HepG2 (cell line): Measurements from ENCODE around the gene RAB3A.

Experiments
- ATF2 ChIP-seq: sonication (generic); formaldehyde crosslinking; IDR thresholded peaks from 2 replicates; pipeline ENCODE4 v1.4.0; 2020; ENCODE audit warnings: missing genetic modification reagents
- MTA1 ChIP-seq: sonication (generic); formaldehyde crosslinking; IDR thresholded peaks from 2 replicates; pipeline ENCODE4 v1.4.0; 2020; ENCODE audit warnings: missing genetic modification reagents, mild to moderate bottlenecking, borderline replicate concordance
- ONECUT2 ChIP-seq: sonication (generic); formaldehyde crosslinking; IDR thresholded peaks from 2 replicates; pipeline ENCODE4 v1.4.0; 2020; ENCODE audit warnings: missing genetic modification reagents
- RNF2 ChIP-seq: fragments of 450-650 bp; conservative IDR thresholded peaks from 2 replicates; pipeline ENCODE4 v1.6.1; 2016; ENCODE audit warnings: low read depth

DNA sequence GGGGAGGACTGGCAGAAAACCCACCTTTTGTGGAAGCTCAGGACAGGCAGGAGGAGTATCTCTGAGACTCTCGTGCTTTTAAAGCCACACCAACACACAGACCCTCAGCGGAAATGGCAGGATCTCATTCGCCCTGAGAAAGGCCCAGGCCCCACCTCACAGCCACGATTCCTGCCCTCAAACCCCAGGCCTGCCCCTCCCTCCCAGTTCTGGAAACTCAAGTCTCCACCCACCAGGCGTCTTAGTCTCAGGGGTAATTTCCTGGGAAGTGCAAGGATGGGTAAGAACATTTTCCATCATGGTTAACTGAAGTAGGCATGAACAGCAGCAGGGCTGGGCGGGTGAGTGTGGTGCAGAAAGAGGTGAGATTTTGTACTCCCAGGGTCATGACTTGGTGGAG is 30.4 kb upstream of the RAB3A start:
- no peak for TF ChIP-seq MTA1 (CRISPR knock-in tag)
- no peak for TF ChIP-seq RNF2
- no peak for TF ChIP-seq ONECUT2 (CRISPR knock-in tag)
- TF ChIP-seq ATF2 (CRISPR knock-in tag): no peak
